CD14-positive monocyte (primary cell): ENCODE results near the gene ITGB6. TPM values are rescaled to one million over a fixed set of nuclear protein-coding genes. Genes with fewer than 3 reads are reported as not detected.
A peak's percentile ranks its signal among the peaks of the same experiment; 100 is the strongest.

Experiments used
- DNase-seq, 3 donors: peaks; one replicate each; pipeline ENCODE4 v3.0.0-alpha.2; 2011 to 2022
- H2AFZ ChIP-seq: 2 replicates; pipeline ENCODE4 v1.6.0; 2012; ENCODE audit warnings: mild to moderate bottlenecking, low read depth, low read length, inconsistent platforms; ENCODE audit not compliant: insufficient read depth, poor library complexity, severe bottlenecking
- H3K27ac ChIP-seq, 2 donors: 1 replicate in 1 of 2; 2 replicates in 1 of 2; pipeline ENCODE4 v1.5.1; 2012 to 2013; ENCODE audit warnings: low read length in 2 of 2, control low read depth in 1 of 2, inconsistent platforms in 1 of 2, low read depth in 1 of 2, mild to moderate bottlenecking in 1 of 2
- H3K27me3 ChIP-seq, 2 donors: one replicate each; pipeline versions ENCODE4 v1.6.0 to v1.6.1; 2011 to 2013; ENCODE audit warnings: low read length in 2 of 2; ENCODE audit not compliant: control insufficient read depth in 2 of 2, insufficient read depth in 2 of 2
- H3K36me3 ChIP-seq, 2 donors: replicated peaks in 1 of 2; 1 replicate in 1 of 2; 2 replicates in 1 of 2; pipeline versions ENCODE4 v1.5.1 to v1.6.1; 2012 to 2013; ENCODE audit warnings: low read length in 2 of 2, control low read depth in 1 of 2, inconsistent platforms in 1 of 2, mild to moderate bottlenecking in 1 of 2; ENCODE audit not compliant: insufficient read depth in 2 of 2, control insufficient read depth in 1 of 2
- H3K4me1 ChIP-seq, 2 donors: 1 replicate in 1 of 2; 2 replicates in 1 of 2; pipeline versions ENCODE4 v1.5.1 to v1.6.1; 2012 to 2013; ENCODE audit warnings: low read length in 2 of 2, control low read depth in 1 of 2, inconsistent platforms in 1 of 2, mild to moderate bottlenecking in 1 of 2, moderate library complexity in 1 of 2; ENCODE audit not compliant: insufficient read depth in 2 of 2, control insufficient read depth in 1 of 2
- H3K4me2 ChIP-seq: replicated peaks from 2 replicates; pipeline ENCODE3; 2012; ENCODE audit warnings: low read length, moderate library complexity, mild to moderate bottlenecking; ENCODE audit not compliant: poor library complexity, severe bottlenecking; ENCODE audit errors: extremely low read depth
- H3K4me3 ChIP-seq, 3 experiments: fragments of 200-600 bp in 1 of 3; sonication (generic) in 1 of 3; replicated peaks in 1 of 3; 1 replicate in 2 of 3; 2 replicates in 1 of 3; pipeline ENCODE4 v1.5.1; 2011 to 2013; ENCODE audit warnings: low read length in 3 of 3, mild to moderate bottlenecking in 3 of 3, control low read depth in 2 of 3, low read depth in 2 of 3, inconsistent platforms in 1 of 3, moderate library complexity in 1 of 3
- H3K79me2 ChIP-seq: 2 replicates; pipeline ENCODE4 v1.6.0; 2012; ENCODE audit warnings: mild to moderate bottlenecking, control low read depth, inconsistent platforms, low read length, moderate library complexity; ENCODE audit not compliant: insufficient read depth
- H3K9ac ChIP-seq: 2 replicates; pipeline ENCODE4 v1.6.0; 2017; ENCODE audit warnings: low read length, mild to moderate bottlenecking; ENCODE audit not compliant: insufficient read depth, poor library complexity, severe bottlenecking
- H3K9me3 ChIP-seq, 2 donors: replicated peaks in 1 of 2; 1 replicate in 1 of 2; 2 replicates in 1 of 2; pipeline versions ENCODE4 v1.5.1 to v1.6.1; 2012 to 2013; ENCODE audit warnings: low read length in 2 of 2, control low read depth in 1 of 2; ENCODE audit not compliant: control insufficient read depth in 1 of 2, insufficient read depth in 1 of 2
- H4K20me1 ChIP-seq: 2 replicates; pipeline ENCODE4 v1.6.0; 2012; ENCODE audit warnings: mild to moderate bottlenecking, low read length, control low read depth, moderate library complexity; ENCODE audit not compliant: insufficient read depth
- H3K27ac Mint-ChIP-seq, 7 donors: one replicate each; pipeline ENCODE4 v1.8.0; 2020; ENCODE audit warnings: mild to moderate bottlenecking in 7 of 7, mixed read lengths in 7 of 7, moderate library complexity in 6 of 7, inconsistent platforms in 2 of 7
- H3K27me3 Mint-ChIP-seq, 3 donors: one replicate each; pipeline ENCODE4 v1.8.0; 2021 to 2022; ENCODE audit warnings: low read depth in 3 of 3, mild to moderate bottlenecking in 3 of 3, mixed read lengths in 3 of 3, moderate library complexity in 3 of 3, inconsistent platforms in 1 of 3
- H3K36me3 Mint-ChIP-seq, 2 donors: one replicate each; pipeline ENCODE4 v1.8.0; 2020; ENCODE audit warnings: mixed read lengths in 2 of 2, inconsistent platforms in 1 of 2, mild to moderate bottlenecking in 1 of 2
- H3K4me1 Mint-ChIP-seq: one replicate; pipeline ENCODE4 v1.8.0; 2020; ENCODE audit warnings: mild to moderate bottlenecking, mixed read lengths
- H3K4me3 Mint-ChIP-seq, 2 donors: one replicate each; pipeline ENCODE4 v1.8.0; 2020; ENCODE audit warnings: mild to moderate bottlenecking in 2 of 2, mixed read lengths in 2 of 2, moderate library complexity in 1 of 2
- H3K9me3 Mint-ChIP-seq, 7 donors: one replicate each; pipeline ENCODE4 v1.8.0; 2020 to 2022; ENCODE audit warnings: mixed read lengths in 7 of 7, mild to moderate bottlenecking in 6 of 7, moderate library complexity in 6 of 7, inconsistent platforms in 2 of 7
- CTCF ChIP-seq: fragments of 200-600 bp; IDR thresholded peaks from one replicate; pipeline ENCODE4 v1.8.0; 2022; ENCODE audit warnings: antibody characterized with exemption, mild to moderate bottlenecking
- WGBS: methylation state at CpG from one replicate; pipeline ENCODE4 v1.1.5; 2013; ENCODE audit warnings: missing lambda C conversion rate; ENCODE audit not compliant: insufficient coverage; 5-methylcytosine and 5-hydroxymethylcytosine counted together
- intact Hi-C, 2 donors: fragments of 100-400 bp; cut with micrococcal nuclease; formaldehyde crosslinking; loops; one replicate each; pipeline versions ENCODE4 v1.15.0 to v1.15.1; 2023
- polyA minus RNA-seq: library from RNA; depleted of rRNA, polyadenylated mRNA; stranded (reverse); fragments of >200 nt; gene quantifications from 2 replicates; pipeline ENCODE4 v1.2.3, GENCODE V29; 2012
- polyA plus RNA-seq, 3 donors: library from polyadenylated mRNA; depleted of rRNA in 1 of 3; unstranded in 2 of 3; stranded (reverse) in 1 of 3; fragments of 300-500 nt in 2 of 3; fragments of >200 nt in 1 of 3; fragmentation: Illumina TruSeq in 2 of 3; gene quantifications; 1 replicate in 2 of 3; 2 replicates in 1 of 3; pipeline ENCODE4 v1.2.3, GENCODE V29; 2012 to 2021
- total RNA-seq, 12 experiments: library from RNA in 1 of 12; stranded (reverse) in 1 of 12; fragments of 120-200 nt in 1 of 12; gene quantifications; one replicate each; pipeline ENCODE4 v1.2.4 and lab custom pipeline; 2013 to 2026; ENCODE audit warnings: mixed read lengths in 6 of 12, inconsistent platforms in 1 of 12

ITGB6 gene
- total RNA-seq (2013): not detected
- polyA plus RNA-seq (not detected), polyA minus RNA-seq (not detected in 2 replicates), total RNA-seq (lab: John Stamatoyannopoulos, UW) (0 to 1.7 (median 0) reads per million in 11 experiments)

- Mint-ChIP-seq H3K4me1 (peaks cover 2% of the 10 kb centered on the region), H3K4me3 (no peak within 1 kb of the TSS), H3K36me3 (no peaks in the 10 kb centered on the region), H3K27ac (peak within 1 kb of the TSS in 1 of 7 donors; percentile 1), H3K9me3 (peaks cover 0 to under 1% (median 0%) of the 10 kb centered on the region in 7 donors), H3K27me3 (peaks cover 0 to 3% (median 2%) of the 10 kb centered on the region in 3 donors)
- H3K4me2 ChIP-seq: no peak within 1 kb of the TSS
- H2AFZ ChIP-seq: no peak within 1 kb of the TSS
- intact Hi-C loops: no loop called here
- WGBS: 92% methylated on average over 4 of the region's 9 CpGs
- H3K4me1 ChIP-seq: no peaks in the 10 kb centered on the region
- no peak within 1 kb of the TSS for H3K27ac ChIP-seq
- no peaks in the 10 kb centered on the region for H3K79me2 ChIP-seq
- H4K20me1 ChIP-seq: no peaks in the 10 kb centered on the region
- H3K9ac ChIP-seq: no peak within 1 kb of the TSS
- no peaks in the 10 kb centered on the region for H3K36me3 ChIP-seq
- no peaks in the 10 kb centered on the region for H3K27me3 ChIP-seq
- H3K4me3 ChIP-seq: no peak within 1 kb of the TSS
- DNase-seq: no peak
- no peaks in the 10 kb centered on the region for H3K9me3 ChIP-seq
- no peak for TF ChIP-seq CTCF
These were observed at the start of gene ITGB6 for GRCh38 chr2:160199683-160200389. ITGB6 (minus strand) TSS chr2:160200272; CDS start chr2:160200063, 209 bp downstream.

GRCh38 chr2:160247296-160248035 is 47.4 kb upstream of the ITGB6 start:
- no peaks in the 10 kb centered on the region for H3K9me3 Mint-ChIP-seq

More at GRCh38 chr2:160247296-160248035, 47.4 kb upstream of the ITGB6 start:
- Mint-ChIP-seq H3K36me3 (no peaks in the 10 kb centered on the region), H3K4me3 (no peak overlapping the region), H3K27me3 (peaks cover 0 to 1% (median 0%) of the 10 kb centered on the region in 3 donors), H3K27ac (no peak overlapping the region), H3K4me1 (peaks cover 4% of the 10 kb centered on the region)
- no peak overlapping the region for H3K27ac ChIP-seq
- H3K4me3 ChIP-seq: no peak overlapping the region
- no peak overlapping the region for H3K4me2 ChIP-seq
- WGBS: 100% methylated on average over 5 of the region's 6 CpGs
- intact Hi-C loops: no loop called here
- no peaks in the 10 kb centered on the region for H3K79me2 ChIP-seq
- H4K20me1 ChIP-seq: no peaks in the 10 kb centered on the region
- no peaks in the 10 kb centered on the region for H3K27me3 ChIP-seq
- H3K36me3 ChIP-seq: no peaks in the 10 kb centered on the region
- H3K9ac ChIP-seq: no peak overlapping the region
- TF ChIP-seq CTCF: no peak
- H2AFZ ChIP-seq: no peak overlapping the region
- H3K4me1 ChIP-seq: peaks cover 0 to 2% of the 10 kb centered on the region in 2 donors
- DNase-seq: no peak
- no peaks in the 10 kb centered on the region for H3K9me3 ChIP-seq
